Ramos (cell line): ENCODE data around the gene ELN.
"Not testable (repeated sequence)": the region's sequence is repeated elsewhere in the genome, so short reads cannot be mapped to it uniquely, and the experiment has no call there.

Experiments used
- in situ Hi-C: fragments of 300-500 bp; cut with MboI; formaldehyde crosslinking; loops from one replicate; pipeline ENCODE4 v1.14.3; 2022; ENCODE audit warnings: low sequenced_read_pairs; ENCODE audit not compliant: unreplicated experiment

Gene ELN

GRCh38 chr7:74027683-74028320 lies at the start of gene ELN:
Gene ELN, plus strand, starts transcription at chr7:74028173. Its CDS starts 15 bp downstream, at chr7:74028188.
- in situ Hi-C loops, result loop anchor here (25.0 kb wide), 1 partner anchor 534 kb away; no protein-coding TSS in a partner anchor

DNA sequence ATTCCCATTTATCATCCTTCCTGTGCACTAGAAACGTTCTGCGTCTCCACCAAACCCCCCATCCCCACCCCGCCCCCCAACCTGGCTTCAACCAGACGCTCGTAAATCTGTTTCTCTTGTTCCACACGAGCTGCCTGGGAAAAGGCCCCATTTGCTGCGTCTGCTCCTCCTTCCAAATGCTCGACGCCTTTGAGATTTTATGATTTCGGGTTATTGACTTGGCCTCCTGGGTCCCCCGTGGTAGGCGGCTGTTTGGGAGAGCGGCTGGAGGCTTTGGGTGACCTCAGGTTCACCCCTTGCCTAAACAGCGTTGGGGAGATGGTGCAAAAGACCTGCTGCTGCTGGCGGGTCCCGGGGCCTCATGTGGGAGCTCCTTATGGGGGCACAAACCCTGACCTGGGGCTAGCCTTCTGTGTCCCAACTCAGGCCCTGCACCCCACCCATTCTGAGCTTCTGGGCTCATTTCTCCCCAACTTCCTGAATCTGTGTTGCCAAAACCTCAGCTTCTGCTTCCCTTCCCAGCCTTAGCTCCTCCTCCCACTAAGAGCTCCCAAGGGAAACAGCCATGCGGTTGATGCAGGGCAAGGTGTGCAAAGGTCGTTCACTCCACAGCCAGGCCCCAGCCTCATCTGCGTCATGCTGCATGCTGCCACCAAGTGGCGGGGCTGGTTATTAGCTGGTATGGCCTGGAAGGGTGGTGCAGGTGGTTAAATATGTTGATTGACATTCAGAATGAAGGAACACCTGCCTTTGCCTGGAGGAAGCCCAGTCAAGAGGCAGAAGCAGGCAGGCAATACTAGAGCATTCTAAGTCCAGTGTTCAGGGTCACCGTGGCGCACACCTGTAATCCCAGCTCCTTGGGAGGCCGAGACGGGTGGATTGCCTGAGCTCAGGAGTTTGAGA lies 49.1 kb upstream of the ELN start:
- in situ Hi-C loops, result no loop called here

- in situ Hi-C loops, result not testable (repeated sequence)
Measured at GRCh38 chr7:73979656-73980055, 48.3 kb upstream of the ELN start.

GRCh38 chr7:73980206-73980605 lies 47.8 kb upstream of the ELN start:
- in situ Hi-C loops, result no loop called here

GRCh38 chr7:73981933-73982332 lies 46.0 kb upstream of the ELN start:
- in situ Hi-C loops, result no loop called here

GRCh38 chr7:73983437-73984164 lies 44.4 kb upstream of the ELN start:
- in situ Hi-C loops, result no loop called here

DNA sequence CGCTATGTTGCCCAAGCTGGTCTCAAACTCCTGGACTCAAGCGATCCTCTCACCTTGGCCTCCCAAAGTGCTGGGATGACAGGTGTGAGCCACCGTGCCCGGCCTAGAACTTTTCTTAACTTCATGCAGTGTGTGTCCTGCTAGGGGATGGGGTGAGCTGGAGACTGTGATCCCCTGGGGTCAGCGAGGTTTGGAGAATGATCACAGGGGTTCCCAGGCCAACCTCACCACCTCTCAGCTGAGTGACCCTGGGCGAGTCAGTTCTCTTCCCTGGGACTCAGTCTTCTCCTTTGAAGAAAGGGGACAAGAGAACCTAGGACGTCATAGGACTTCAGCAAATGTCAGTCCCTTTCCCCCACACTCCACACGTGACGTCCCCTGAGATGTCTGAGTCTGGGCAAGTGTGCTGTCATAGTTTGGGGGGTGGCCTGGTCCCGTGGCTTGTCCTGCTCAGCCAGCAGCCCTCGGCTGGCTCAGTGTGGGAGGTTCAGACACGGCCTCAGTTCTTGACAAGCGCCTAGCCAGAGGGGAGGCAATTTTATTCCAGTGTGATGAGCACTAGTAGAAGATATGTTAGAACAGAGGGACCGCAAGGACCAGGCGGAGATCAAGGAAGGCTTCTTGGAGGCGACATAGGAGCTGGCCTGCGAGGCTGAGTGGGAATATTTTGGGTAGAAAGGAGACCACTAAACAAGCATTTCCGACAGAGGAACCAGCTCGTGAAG lies 43.3 kb upstream of the ELN start:
- in situ Hi-C loops, result no loop called here

- in situ Hi-C loops, result no loop called here
Measured at GRCh38 chr7:73985737-73986141, 42.2 kb upstream of the ELN start.

DNA sequence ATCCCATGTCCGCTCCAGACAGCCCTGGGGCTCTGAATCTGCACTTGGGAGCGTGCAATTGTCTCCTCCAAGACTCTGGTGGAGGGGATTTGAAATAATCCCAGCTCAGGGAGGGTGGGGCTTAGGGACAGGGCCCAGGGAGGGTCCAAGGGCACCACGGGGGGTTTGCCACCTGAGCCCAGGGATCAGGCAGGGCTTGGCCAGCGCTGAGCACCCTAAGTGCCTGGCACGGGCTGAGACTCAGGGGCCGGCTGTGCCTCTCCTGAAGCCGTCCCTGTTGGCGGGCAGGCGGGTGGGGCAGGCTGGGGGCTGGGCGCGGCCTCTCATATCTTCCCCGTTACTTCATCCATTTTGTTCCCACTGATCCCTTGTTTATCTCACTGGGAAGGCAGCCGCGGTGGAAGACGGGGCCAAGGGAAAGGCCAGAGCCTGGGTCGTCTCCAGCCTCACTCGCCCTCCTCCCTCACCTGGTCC lies 41.8 kb upstream of the ELN start:
- in situ Hi-C loops, result no loop called here

DNA sequence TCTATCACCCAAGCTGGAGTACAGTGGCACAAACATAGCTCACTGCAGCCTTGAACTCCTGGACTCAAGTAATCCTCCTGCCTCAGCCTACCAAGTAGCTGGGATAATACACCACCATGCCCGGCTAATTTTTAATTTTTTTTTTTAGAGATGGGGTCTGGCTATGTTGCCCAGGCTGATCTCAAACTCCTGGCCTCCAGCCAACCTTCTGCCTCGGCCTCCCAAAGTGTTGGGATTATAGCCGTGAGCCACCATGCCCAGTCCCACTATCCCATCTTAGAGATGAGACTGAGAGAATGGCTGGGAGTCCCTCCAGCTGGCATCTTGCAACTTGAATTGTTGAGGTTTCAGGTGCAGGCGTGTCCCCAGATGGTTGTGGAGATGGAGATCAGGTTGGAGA lies 40.7 kb upstream of the ELN start:
- in situ Hi-C loops, result no loop called here

- in situ Hi-C loops, result no loop called here
Measured at GRCh38 chr7:73988197-73988596, 39.8 kb upstream of the ELN start.

DNA sequence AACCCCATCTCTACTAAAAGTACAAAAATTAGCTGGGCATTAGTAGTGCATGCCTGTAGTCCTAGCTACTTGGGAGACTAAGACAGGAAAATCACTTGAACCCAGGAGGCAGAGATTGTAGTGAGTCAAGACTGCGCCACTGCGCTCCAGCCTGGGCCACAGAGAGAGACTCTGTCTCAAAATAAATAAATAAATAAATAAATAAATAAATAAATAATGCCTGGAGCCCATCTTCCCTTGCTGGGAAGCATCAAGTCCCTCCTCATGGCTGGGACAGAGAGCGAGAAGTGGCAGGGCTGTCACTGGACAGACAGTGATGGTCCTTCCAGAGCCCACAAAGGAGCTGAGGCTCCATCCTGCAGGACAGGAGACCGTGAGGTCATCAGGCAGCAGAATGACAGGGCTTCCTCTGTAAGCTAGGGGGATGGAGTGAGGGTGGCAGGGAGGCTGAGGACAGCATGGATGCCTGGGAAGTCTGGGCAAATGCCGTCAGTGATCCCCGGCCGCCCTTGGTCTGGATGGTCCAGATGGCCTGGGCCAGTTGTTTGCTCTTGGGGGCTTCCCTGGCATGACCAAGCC lies 36.4 kb upstream of the ELN start:
- in situ Hi-C loops, result no loop called here

DNA sequence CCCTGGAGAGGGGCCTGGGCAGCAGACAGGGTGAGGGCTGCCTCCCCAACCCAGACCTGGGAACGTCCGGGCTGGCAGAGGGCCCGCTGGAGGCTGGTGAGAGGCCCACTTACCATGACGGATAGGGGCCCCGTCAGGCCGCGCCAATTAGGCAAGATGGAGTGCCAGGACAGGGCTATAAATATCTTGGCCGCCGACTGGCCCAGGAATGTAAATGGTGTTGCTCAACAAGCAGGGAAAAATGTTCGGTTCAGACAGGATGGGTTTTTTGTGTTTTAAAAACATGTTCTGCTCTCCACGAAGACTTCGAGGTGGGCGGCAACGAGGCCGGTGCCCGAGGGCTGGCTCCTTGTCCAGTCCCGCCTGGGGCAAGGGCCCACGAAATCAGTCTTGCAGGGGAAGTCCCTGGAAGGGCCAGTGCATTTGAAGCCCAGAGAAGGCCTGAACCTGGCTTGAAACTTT lies 35.8 kb upstream of the ELN start:
- in situ Hi-C loops, result no loop called here

- in situ Hi-C loops, result no loop called here
Measured at GRCh38 chr7:73994023-73994422, 34.0 kb upstream of the ELN start.

DNA sequence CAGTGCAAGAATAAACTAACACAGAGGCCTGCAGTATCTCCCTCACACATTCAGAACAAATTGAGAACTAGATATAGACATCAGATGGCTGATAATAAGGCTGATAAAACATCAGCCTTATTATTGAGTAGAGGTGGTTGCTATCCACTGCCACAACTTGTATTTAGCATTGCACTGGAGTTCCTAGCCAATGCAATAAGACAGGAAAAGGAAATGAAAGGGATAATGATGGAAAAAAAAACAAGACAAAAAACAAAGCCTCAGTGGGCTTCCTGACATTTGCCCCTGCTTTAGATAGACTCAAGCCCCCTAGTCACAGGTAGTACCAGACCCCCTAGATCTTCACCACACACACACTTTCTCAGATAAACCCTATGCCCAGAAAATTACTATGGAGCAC lies 33.2 kb upstream of the ELN start:
- in situ Hi-C loops, result no loop called here

DNA sequence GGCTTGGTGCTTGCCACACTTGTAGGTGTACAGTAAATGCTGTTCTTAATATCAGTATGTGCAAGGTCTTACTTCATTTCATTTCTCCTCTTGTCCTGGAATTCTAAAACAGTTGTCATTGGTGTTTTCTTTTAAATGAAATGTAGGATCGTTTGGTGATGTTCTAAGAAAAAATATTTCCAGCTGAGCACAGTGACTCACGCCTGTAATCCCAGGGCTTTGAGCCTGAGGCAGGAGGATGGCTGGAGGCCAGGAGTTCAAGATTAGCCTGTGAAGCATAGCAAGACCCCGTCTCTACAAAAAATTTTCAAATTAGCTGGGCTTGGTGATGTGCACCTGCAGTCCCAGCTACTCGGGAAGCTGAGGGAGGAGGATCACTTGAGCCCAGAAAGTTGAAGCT lies 32.6 kb upstream of the ELN start:
- in situ Hi-C loops, result no loop called here

- in situ Hi-C loops, result no loop called here
Measured at GRCh38 chr7:73995821-73996511, 32.0 kb upstream of the ELN start.

GRCh38 chr7:73997056-73997455 lies 30.9 kb upstream of the ELN start:
- in situ Hi-C loops, result no loop called here
